CD4-positive, alpha-beta T cell treated with Interleukin-15 for 1 hour (primary cell): ENCODE measurements around the gene BSDC1.
A peak's percentile ranks its signal among the peaks of the same experiment; 100 is the strongest.
"Not testable (repeated sequence)": the region's sequence is repeated elsewhere in the genome, so short reads cannot be mapped to it uniquely, and the experiment has no call there.

ENCODE experiments used
- DNase-seq: peaks from one replicate; pipeline ENCODE4 v3.0.0-alpha.2; 2020

BSDC1 gene

GRCh38 chr1:32394141-32394889, at the start of gene BSDC1:
BSDC1 (minus strand) TSS chr1:32394441; CDS start chr1:32394414, 27 bp downstream.
- DNase-seq, result peak; percentile 98

- not testable (repeated sequence) for DNase-seq
These were observed 47.2 kb upstream of the BSDC1 start for GRCh38 chr1:32441467-32441866.

GRCh38 chr1:32438777-32439176, 44.5 kb upstream of the BSDC1 start:
- DNase-seq, result not testable (repeated sequence)

- no peak for DNase-seq
These were observed 43.9 kb upstream of the BSDC1 start for GRCh38 chr1:32438136-32438535.

- DNase-seq, result no peak
These were observed 37.6 kb upstream of the BSDC1 start for GRCh38 chr1:32431736-32432400.

GRCh38 chr1:32427264-32427963, 33.2 kb upstream of the BSDC1 start:
- no peak for DNase-seq

GRCh38 chr1:32426489-32427255, 32.4 kb upstream of the BSDC1 start:
- DNase-seq, result no peak

GRCh38 chr1:32421775-32422174, 27.5 kb upstream of the BSDC1 start:
- no peak for DNase-seq

GRCh38 chr1:32414186-32414886, 20.1 kb upstream of the BSDC1 start:
- no peak for DNase-seq

- DNase-seq, result peak; percentile 67
These were observed 19.4 kb upstream of the BSDC1 start for GRCh38 chr1:32413507-32414185.

- no peak for DNase-seq
These were observed 17.0 kb upstream of the BSDC1 start for GRCh38 chr1:32411261-32411660.

GRCh38 chr1:32406629-32407111, 12.4 kb upstream of the BSDC1 start:
- DNase-seq, result no peak

GRCh38 chr1:32405672-32406467, 11.6 kb upstream of the BSDC1 start:
- no peak for DNase-seq

GRCh38 chr1:32404946-32405345, 10.7 kb upstream of the BSDC1 start:
- no peak for DNase-seq

GRCh38 chr1:32400876-32401631, 6.8 kb upstream of the BSDC1 start:
- peak; percentile 35 for DNase-seq

- no peak for DNase-seq
These were observed 5.6 kb upstream of the BSDC1 start for GRCh38 chr1:32399843-32400242.

- no peak for DNase-seq
These were observed 4.2 kb upstream of the BSDC1 start for GRCh38 chr1:32398401-32398800.

GRCh38 chr1:32396524-32396923, 2.3 kb upstream of the BSDC1 start:
- not testable (repeated sequence) for DNase-seq

GRCh38 chr1:32394890-32395432, 720 bp upstream of the BSDC1 start:
- DNase-seq, result no peak

- DNase-seq, result peak; percentile 49
These were observed 455 bp downstream of the BSDC1 start for GRCh38 chr1:32393832-32394140.
